Neural cell (in vitro differentiated cells): Measurements from ENCODE around the gene SERINC5. TPM values are rescaled to one million over a fixed set of nuclear protein-coding genes. Genes with fewer than 3 reads are reported as not detected.
"Not testable (repeated sequence)": the region's sequence is repeated elsewhere in the genome, so short reads cannot be mapped to it uniquely, and the experiment has no call there.

Source experiments
- H2AFZ ChIP-seq: fragments of 200-600, 300-800 bp; sonication (generic), shearing (Covaris generic); 2 replicates; pipeline ENCODE4 v1.6.0; 2014; ENCODE audit warnings: low read depth, mild to moderate bottlenecking, antibody characterized with exemption, low read length, moderate library complexity
- H3F3A ChIP-seq: fragments of 200-600 bp; shearing (Covaris generic); 2 replicates; pipeline ENCODE4 v1.6.1; 2016; ENCODE audit warnings: mild to moderate bottlenecking, moderate library complexity, mixed read lengths, antibody characterized with exemption, low read length; ENCODE audit not compliant: insufficient read depth, poor library complexity, severe bottlenecking
- H3K27ac ChIP-seq: fragments of 200-600, 300-800 bp; sonication (generic), shearing (Covaris generic); 2 replicates; pipeline ENCODE4 v1.5.1; 2014; ENCODE audit warnings: mild to moderate bottlenecking, low read length, moderate library complexity
- H3K27me3 ChIP-seq: fragments of 300-800, 200-600 bp; sonication (generic), shearing (Covaris generic); 2 replicates; pipeline ENCODE4 v1.6.0; 2014; ENCODE audit warnings: mild to moderate bottlenecking, low read depth, low read length, moderate library complexity; ENCODE audit not compliant: insufficient read depth
- H3K36me3 ChIP-seq: fragments of 300-800, 200-600 bp; sonication (generic), shearing (Covaris generic); 2 replicates; pipeline ENCODE4 v1.5.1; 2014; ENCODE audit warnings: mild to moderate bottlenecking, antibody characterized with exemption, low read length, moderate library complexity; ENCODE audit not compliant: insufficient read depth
- H3K4me2 ChIP-seq: fragments of 300-800, 200-600 bp; sonication (generic), shearing (Covaris generic); 2 replicates; pipeline ENCODE4 v1.6.0; 2014; ENCODE audit warnings: mild to moderate bottlenecking, low read length
- H3K4me3 ChIP-seq: fragments of 300-800, 200-600 bp; sonication (generic), shearing (Covaris generic); 2 replicates; pipeline ENCODE4 v1.5.1; 2014; ENCODE audit warnings: mild to moderate bottlenecking, low read length, moderate library complexity
- H3K79me2 ChIP-seq: fragments of 200-600 bp; shearing (Covaris generic); replicated peaks from 2 replicates; pipeline ENCODE4 v1.6.0; 2014; ENCODE audit warnings: mild to moderate bottlenecking, low read length, moderate library complexity; ENCODE audit not compliant: insufficient read depth
- H3K9ac ChIP-seq: fragments of 300-800, 200-600 bp; sonication (generic), shearing (Covaris generic); 2 replicates; pipeline ENCODE4 v1.6.1; 2016; ENCODE audit warnings: mild to moderate bottlenecking, low read length, mixed read lengths
- H3K9me2 ChIP-seq: fragments of 200-600 bp; shearing (Covaris generic); 2 replicates; pipeline ENCODE4 v1.6.1; 2016; ENCODE audit warnings: mild to moderate bottlenecking, low read length, mixed read lengths; ENCODE audit not compliant: insufficient read depth
- H3K9me3 ChIP-seq: fragments of 200-600, 300-800 bp; sonication (generic), shearing (Covaris generic); 2 replicates; pipeline ENCODE4 v1.6.1; 2016; ENCODE audit warnings: mild to moderate bottlenecking, mixed run types, low read length, moderate library complexity, mixed read lengths
- H4K20me1 ChIP-seq: fragments of 200-600 bp; shearing (Covaris generic); 2 replicates; pipeline ENCODE4 v1.6.1; 2016; ENCODE audit warnings: mild to moderate bottlenecking, mixed run types; ENCODE audit not compliant: insufficient read depth
- CTCF ChIP-seq: fragments of 450-650 bp; IDR thresholded peaks from 2 replicates; pipeline ENCODE4 v1.5.1; 2014; ENCODE audit warnings: antibody characterized with exemption, mild to moderate bottlenecking, moderate library complexity; ENCODE audit not compliant: poor library complexity, severe bottlenecking
- EP300 ChIP-seq: fragments of 450-650 bp; conservative IDR thresholded peaks from 2 replicates; pipeline ENCODE4 v1.6.1; 2014; ENCODE audit warnings: antibody characterized with exemption, mild to moderate bottlenecking, moderate library complexity; ENCODE audit not compliant: poor library complexity, severe bottlenecking
- EZH2 ChIP-seq: fragments of 200-600, 300-800 bp; shearing (Covaris generic), sonication (generic); IDR thresholded peaks from 2 replicates; pipeline ENCODE4 v1.6.1; 2014; ENCODE audit warnings: antibody characterized with exemption, low read length, borderline replicate concordance, mild to moderate bottlenecking; ENCODE audit not compliant: insufficient read depth, poor library complexity, severe bottlenecking
- MXI1 ChIP-seq: fragments of 450-650 bp; conservative IDR thresholded peaks from 2 replicates; pipeline ENCODE4 v1.6.1; 2014; ENCODE audit warnings: antibody characterized with exemption, mild to moderate bottlenecking; ENCODE audit not compliant: poor library complexity, severe bottlenecking
- RAD21 ChIP-seq: fragments of 450-650 bp; conservative IDR thresholded peaks from 2 replicates; pipeline ENCODE4 v1.6.1; 2014; ENCODE audit warnings: antibody characterized with exemption, mild to moderate bottlenecking, moderate library complexity
- REST ChIP-seq: IDR thresholded peaks from 2 replicates; pipeline ENCODE4 v1.6.1; 2012; ENCODE audit warnings: borderline replicate concordance
- SMC3 ChIP-seq: fragments of 450-650 bp; conservative IDR thresholded peaks from 2 replicates; pipeline ENCODE4 v1.6.1; 2014; ENCODE audit warnings: antibody characterized with exemption, mild to moderate bottlenecking, moderate library complexity; ENCODE audit not compliant: poor library complexity
- TAF1 ChIP-seq: IDR thresholded peaks from 2 replicates; pipeline ENCODE4 v1.6.1; 2012; ENCODE audit warnings: low read depth
- polyA plus RNA-seq: library from polyadenylated mRNA; depleted of rRNA; stranded (reverse); fragments of >200 nt; gene quantifications from 2 replicates; pipeline ENCODE4 v1.2.3, GENCODE V29; 2014

The SERINC5 gene
- polyA plus RNA-seq, 1 donor from 2014 or later = 5.8 TPM

GRCh38 chr5:80275347-80275746 is 19.5 kb upstream of the SERINC5 start:
- Histone ChIP-seq H3K9me3 (no peaks in the 10 kb centered on the region), H3K36me3 (no peaks in the 10 kb centered on the region), H3K4me2 (no peak overlapping the region), H3F3A (no peaks in the 10 kb centered on the region), H4K20me1 (no peaks in the 10 kb centered on the region), H3K27me3 (no peaks in the 10 kb centered on the region), H3K9me2 (no peaks in the 10 kb centered on the region), H3K79me2 (no peaks in the 10 kb centered on the region), H2AFZ (no peak overlapping the region), H3K9ac (no peak overlapping the region), H3K4me3 (no peak overlapping the region), H3K27ac (no peak overlapping the region)
- TF ChIP-seq RAD21 = peak; percentile 29
- TF ChIP-seq CTCF = peak; percentile 25
- no peak for TF ChIP-seq EZH2
- TF ChIP-seq SMC3 = peak; percentile 26

GRCh38 chr5:80270543-80270942 is 14.7 kb upstream of the SERINC5 start:
- H3K9me3 ChIP-seq, H3K79me2 ChIP-seq, H3K9me2 ChIP-seq, H3K27ac ChIP-seq, H3K27me3 ChIP-seq, H3K4me3 ChIP-seq, H3K36me3 ChIP-seq, H3F3A ChIP-seq, H3K9ac ChIP-seq, H4K20me1 ChIP-seq, H3K4me2 ChIP-seq, H2AFZ ChIP-seq: not testable (repeated sequence)

GRCh38 chr5:80269991-80270438 is 14.2 kb upstream of the SERINC5 start:
- Histone ChIP-seq H3K4me3 (no peak overlapping the region), H3K4me2 (no peak overlapping the region), H3K27me3 (no peaks in the 10 kb centered on the region), H2AFZ (no peak overlapping the region), H3K27ac (no peak overlapping the region), H3K36me3 (no peaks in the 10 kb centered on the region), H3K9ac (no peak overlapping the region), H3K79me2 (no peaks in the 10 kb centered on the region), H3K9me3 (no peaks in the 10 kb centered on the region), H4K20me1 (no peaks in the 10 kb centered on the region), H3K9me2 (no peaks in the 10 kb centered on the region), H3F3A (no peaks in the 10 kb centered on the region)
- TF ChIP-seq EP300 (no peak), EZH2 (no peak), TAF1 (no peak), SMC3 (no peak), MXI1 (no peak), RAD21 (no peak), REST (no peak)
